Stimulated activated CD4-positive, alpha-beta T cell treated with anti-CD3 and anti-CD28 coated beads, TNF-alpha, amount 100 ng/mL, for 1 hour (primary cell): ENCODE data around the gene HOXA5.

Source experiments
- DNase-seq, 3 donors: peaks; one replicate each; pipeline ENCODE4 v3.0.0-alpha.2; 2020; ENCODE audit warnings: low read depth in 3 of 3, low spot score in 1 of 3

HOXA5 gene

GRCh38 chr7:27160546-27161213 lies 17.2 kb upstream of the HOXA5 start:
- peak; percentile 54 to 88 (median 79) for DNase-seq

- no peak for DNase-seq
Measured at GRCh38 chr7:27160145-27160545, 16.7 kb upstream of the HOXA5 start.

GRCh38 chr7:27159266-27160144 lies 16.0 kb upstream of the HOXA5 start:
- no peak for DNase-seq

- no peak for DNase-seq
Measured at GRCh38 chr7:27158436-27159265, 15.2 kb upstream of the HOXA5 start.

GRCh38 chr7:27157702-27158431 lies 14.4 kb upstream of the HOXA5 start:
- DNase-seq, result no peak

GRCh38 chr7:27156916-27157701 lies 13.6 kb upstream of the HOXA5 start:
- DNase-seq, result no peak

- DNase-seq, result no peak
Measured at GRCh38 chr7:27156508-27156898, 13.0 kb upstream of the HOXA5 start, which contains the start of gene HOXA7. HOXA7 (minus strand) TSS chr7:27156675; CDS start chr7:27156545, 130 bp downstream.

- DNase-seq, result no peak
Measured at GRCh38 chr7:27155816-27156507, 12.5 kb upstream of the HOXA5 start.

GRCh38 chr7:27154901-27155815 lies 11.7 kb upstream of the HOXA5 start:
- DNase-seq, result peak in 1 of 3 donors; percentile 31

- DNase-seq, result no peak
Measured at GRCh38 chr7:27154369-27154768, 10.9 kb upstream of the HOXA5 start.

- DNase-seq, result no peak
Measured at GRCh38 chr7:27153526-27153925, 10.0 kb upstream of the HOXA5 start.

- no peak for DNase-seq
Measured at GRCh38 chr7:27152816-27153442, 9.4 kb upstream of the HOXA5 start.

- DNase-seq, result no peak
Measured at GRCh38 chr7:27151931-27152815, 8.7 kb upstream of the HOXA5 start, which contains the start of gene HOXA3. HOXA3 (minus strand) TSS chr7:27152583; CDS start chr7:27110640, 41,943 bp downstream.

GRCh38 chr7:27151341-27151930 lies 8.0 kb upstream of the HOXA5 start:
- DNase-seq, result no peak

GRCh38 chr7:27150568-27151340 lies 7.3 kb upstream of the HOXA5 start:
- DNase-seq, result peak in 1 of 3 donors; percentile 56
